ENCODE measurements around the gene BMP8A. TPM values are rescaled to one million over a fixed set of nuclear protein-coding genes. Genes with fewer than 3 reads are reported as not detected.

Gene BMP8A
- 0.10 to 0.20 TPM (median 0.16 TPM) in 4 of 5 replicates, not detected in the other for total RNA-seq (2022; extraction: Qiagen RNA extraction; ENCODE audit: low read depth)

GRCh38 chr1:39491146-39491921 lies at the start of gene BMP8A:
TSS of gene BMP8A (plus strand) at chr1:39491636. CDS start at chr1:39491992, 356 bp downstream.

Other genes with a start within 250 kb of the BMP8A start
- gene PABPC4, start 85.2 kb downstream of the BMP8A start, total RNA-seq (2022; extraction: Qiagen RNA extraction; ENCODE audit: low read depth): 124 to 164 TPM (median 132 TPM) in 5 replicates
- gene HEYL, start 148.0 kb downstream of the BMP8A start, total RNA-seq (2022; extraction: Qiagen RNA extraction; ENCODE audit: low read depth): 2.8 to 3.6 TPM (median 3.4 TPM) in 5 replicates
- not detected in 5 replicates for gene NT5C1A, start 180.5 kb downstream of the BMP8A start, total RNA-seq (2022; extraction: Qiagen RNA extraction; ENCODE audit: low read depth)
- 0.22 to 0.35 TPM (median 0.28 TPM) in 5 replicates for gene HPCAL4, start 199.8 kb downstream of the BMP8A start, total RNA-seq (2022; extraction: Qiagen RNA extraction; ENCODE audit: low read depth)
- 38.2 to 40.2 TPM (median 39.7 TPM) in 5 replicates for gene PPIE, start 247.2 kb downstream of the BMP8A start, total RNA-seq (2022; extraction: Qiagen RNA extraction; ENCODE audit: low read depth)